Mucosa of stomach (tissue), 1 donor: ENCODE data around the gene NPHP1.
"Not testable (repeated sequence)": the region's sequence is repeated elsewhere in the genome, so short reads cannot be mapped to it uniquely, and the experiment has no call there.

Experiments
- H3K27me3 ChIP-seq: one replicate; pipeline ENCODE4 v1.7.0; 2013; ENCODE audit warnings: mild to moderate bottlenecking, low read length; ENCODE audit not compliant: control insufficient read depth, insufficient read depth
- H3K36me3 ChIP-seq: one replicate; pipeline ENCODE4 v1.7.0; 2013; ENCODE audit warnings: low read length; ENCODE audit not compliant: control insufficient read depth, insufficient read depth
- H3K4me1 ChIP-seq: one replicate; pipeline ENCODE4 v1.7.0; 2013; ENCODE audit warnings: mild to moderate bottlenecking, low read length; ENCODE audit not compliant: control insufficient read depth, insufficient read depth
- H3K4me3 ChIP-seq: one replicate; pipeline ENCODE4 v1.7.0; 2013; ENCODE audit warnings: low read length
- H3K9ac ChIP-seq: one replicate; pipeline ENCODE4 v1.7.0; 2013; ENCODE audit warnings: mild to moderate bottlenecking, low read length, moderate library complexity
- H3K9me3 ChIP-seq: one replicate; pipeline ENCODE4 v1.7.0; 2013; ENCODE audit warnings: mild to moderate bottlenecking, low read length, moderate library complexity; ENCODE audit not compliant: control insufficient read depth
- donor health status: Pancreatic carcinoma.

The NPHP1 gene

GRCh38 chr2:110094884-110095534 lies 109.8 kb downstream of the NPHP1 start:
- not testable (repeated sequence) for H3K27me3 ChIP-seq, H3K36me3 ChIP-seq, H3K9me3 ChIP-seq, H3K4me3 ChIP-seq, H3K9ac ChIP-seq
- peaks cover 13% of the 10 kb centered on the region for H3K4me1 ChIP-seq

GRCh38 chr2:110093924-110094323 lies 110.9 kb downstream of the NPHP1 start:
- peaks cover 13% of the 10 kb centered on the region for H3K4me1 ChIP-seq
- H3K9me3 ChIP-seq, H3K36me3 ChIP-seq, H3K4me3 ChIP-seq, H3K27me3 ChIP-seq, H3K9ac ChIP-seq: not testable (repeated sequence)

GRCh38 chr2:110090164-110090563 lies 114.6 kb downstream of the NPHP1 start:
- H3K4me1 ChIP-seq, H3K9ac ChIP-seq: not testable (repeated sequence)

GRCh38 chr2:110083757-110084156 lies 121.1 kb downstream of the NPHP1 start:
- H3K27me3 ChIP-seq, H3K36me3 ChIP-seq, H3K4me3 ChIP-seq, H3K4me1 ChIP-seq, H3K9me3 ChIP-seq, H3K9ac ChIP-seq: not testable (repeated sequence)

More at GRCh38 chr2:110090164-110090563, 114.6 kb downstream of the NPHP1 start:
- H3K4me3 ChIP-seq, H3K27me3 ChIP-seq, H3K9me3 ChIP-seq, H3K36me3 ChIP-seq: not testable (repeated sequence)

GRCh38 chr2:110083162-110083561 lies 121.7 kb downstream of the NPHP1 start:
- H3K9ac ChIP-seq, H3K4me3 ChIP-seq, H3K4me1 ChIP-seq, H3K9me3 ChIP-seq, H3K27me3 ChIP-seq, H3K36me3 ChIP-seq: not testable (repeated sequence)

GRCh38 chr2:110078104-110078503 lies 126.7 kb downstream of the NPHP1 start:
- H3K9me3 ChIP-seq, H3K9ac ChIP-seq, H3K4me3 ChIP-seq, H3K36me3 ChIP-seq, H3K4me1 ChIP-seq, H3K27me3 ChIP-seq: not testable (repeated sequence)

GRCh38 chr2:110075896-110076295 lies 128.9 kb downstream of the NPHP1 start:
- H3K36me3 ChIP-seq, H3K9me3 ChIP-seq, H3K27me3 ChIP-seq, H3K4me1 ChIP-seq, H3K4me3 ChIP-seq, H3K9ac ChIP-seq: not testable (repeated sequence)
